GM23338 (cell line): Measurements from ENCODE around the gene CFAP97. TPM values are rescaled to one million over a fixed set of nuclear protein-coding genes. Genes with fewer than 3 reads are reported as not detected.
A peak's percentile ranks its signal among the peaks of the same experiment; 100 is the strongest.

Experiments
- ATAC-seq: fragments of 200-7000 bp; cut with Tn5 transposase; 3 replicates; pipeline ENCODE4 v1.9.1; 2020
- DNase-seq: peaks from one replicate; pipeline ENCODE4 v3.0.0-alpha.2; 2015; ENCODE audit warnings: low spot score
- H2AFZ ChIP-seq: fragments of 200-600 bp; sonication (generic); 2 replicates; pipeline ENCODE4 v1.8.0; 2016; ENCODE audit warnings: antibody characterized with exemption, mild to moderate bottlenecking, moderate library complexity
- H3F3A ChIP-seq: fragments of 200-600 bp; sonication (generic); replicated peaks from 2 replicates; pipeline ENCODE4 v1.8.0; 2017; ENCODE audit warnings: antibody characterized with exemption, mixed run types, low read depth
- H3K27ac ChIP-seq: fragments of 200-600 bp; sonication (generic); 2 replicates; pipeline ENCODE4 v1.6.1; 2016; ENCODE audit warnings: low read depth
- H3K27me3 ChIP-seq: fragments of 200-600 bp; sonication (generic); 2 replicates; pipeline ENCODE4 v1.8.0; 2016; ENCODE audit warnings: mild to moderate bottlenecking, mixed run types, moderate library complexity; ENCODE audit not compliant: insufficient read depth
- H3K36me3 ChIP-seq: fragments of 200-600 bp; sonication (generic); 2 replicates; pipeline ENCODE4 v1.8.0; 2016; ENCODE audit warnings: mild to moderate bottlenecking; ENCODE audit not compliant: insufficient read depth
- H3K4me1 ChIP-seq: fragments of 200-600 bp; sonication (generic); 2 replicates; pipeline ENCODE4 v1.8.0; 2016; ENCODE audit warnings: mild to moderate bottlenecking, moderate library complexity; ENCODE audit not compliant: insufficient read depth
- H3K4me2 ChIP-seq: fragments of 200-600 bp; sonication (generic); 2 replicates; pipeline ENCODE4 v1.7.1; 2017; ENCODE audit warnings: mixed run types
- H3K4me3 ChIP-seq: fragments of 200-600 bp; sonication (generic); 2 replicates; pipeline ENCODE4 v1.6.1; 2016; ENCODE audit warnings: mixed run types
- H3K79me2 ChIP-seq: fragments of 200-600 bp; sonication (generic); replicated peaks from 2 replicates; pipeline ENCODE4 v1.8.0; 2017; ENCODE audit warnings: mild to moderate bottlenecking; ENCODE audit not compliant: insufficient read depth
- H3K9me2 ChIP-seq: fragments of 200-600 bp; sonication (generic); 2 replicates; pipeline ENCODE4 v1.8.0; 2017; ENCODE audit not compliant: insufficient read depth
- H4K20me1 ChIP-seq: fragments of 200-600 bp; sonication (generic); replicated peaks from 2 replicates; pipeline ENCODE4 v1.8.0; 2017; ENCODE audit warnings: mild to moderate bottlenecking; ENCODE audit not compliant: insufficient read depth
- H3K27ac Mint-ChIP-seq: 2 replicates; pipeline ENCODE4 v1.8.0; 2020; ENCODE audit warnings: inconsistent platforms, mild to moderate bottlenecking, moderate library complexity, mixed read lengths
- H3K27me3 Mint-ChIP-seq: 3 replicates; pipeline ENCODE4 v1.8.0; 2022; ENCODE audit warnings: low read depth, mild to moderate bottlenecking, moderate library complexity, mixed read lengths, inconsistent platforms; ENCODE audit not compliant: insufficient read depth, poor library complexity
- H3K36me3 Mint-ChIP-seq: 3 replicates; pipeline ENCODE4 v1.8.0; 2021; ENCODE audit warnings: low read depth, mild to moderate bottlenecking, inconsistent platforms, moderate library complexity, mixed read lengths
- H3K4me1 Mint-ChIP-seq: 3 replicates; pipeline ENCODE4 v1.8.0; 2020; ENCODE audit warnings: mild to moderate bottlenecking, inconsistent platforms, mixed read lengths
- H3K4me3 Mint-ChIP-seq: 3 replicates; pipeline ENCODE4 v1.8.0; 2021; ENCODE audit warnings: moderate library complexity, mild to moderate bottlenecking, inconsistent platforms, mixed read lengths
- H3K9me3 Mint-ChIP-seq: 3 replicates; pipeline ENCODE4 v1.8.0; 2020; ENCODE audit warnings: moderate library complexity, mild to moderate bottlenecking, inconsistent platforms, mixed read lengths
- EZH2 ChIP-seq: fragments of 200-600 bp; sonication (generic); IDR thresholded peaks from one replicate; pipeline ENCODE4 v1.8.0; 2017; ENCODE audit warnings: antibody characterized with exemption, mild to moderate bottlenecking, low read depth; ENCODE audit not compliant: unreplicated experiment
- EZH2phosphoT487 ChIP-seq: fragments of 200-600 bp; sonication (generic); IDR thresholded peaks from one replicate; pipeline ENCODE4 v1.8.1; 2018; ENCODE audit warnings: antibody characterized with exemption; ENCODE audit not compliant: unreplicated experiment
- JUNB ChIP-seq: IDR thresholded peaks from one replicate; pipeline ENCODE4 v1.6.1; 2016; ENCODE audit warnings: antibody characterized with exemption; ENCODE audit not compliant: unreplicated experiment
- POLR2AphosphoS5 ChIP-seq: IDR thresholded peaks from 2 replicates; pipeline ENCODE4 v1.6.1; 2016; ENCODE audit warnings: antibody characterized with exemption, low read depth
- ZNF114 ChIP-seq: fragments of 250-450 bp; sonication (Bioruptor Pico); IDR thresholded peaks from 2 replicates; pipeline ENCODE4 v1.5.0; 2020; ENCODE audit warnings: mild to moderate bottlenecking, moderate library complexity
- polyA plus RNA-seq: library from polyadenylated mRNA; unstranded; fragments of >200 nt; fragmentation: Nextera tagmentation; extraction: Ambion mirVana; gene quantifications from 2 replicates; pipeline ENCODE4 v1.2.1, GENCODE V29; 2016
- total RNA-seq: library from RNA; depleted of rRNA; stranded (reverse); fragments of >200 nt; shearing (Covaris generic); gene quantifications from 2 replicates; pipeline ENCODE4 v1.2.3, GENCODE V29; 2014
- TF ChIP-seq, protein P1 (sequence below), 2 experiments: fragments of 200-600 bp in 1 of 2; sonication (generic) in 1 of 2; conservative IDR thresholded peaks; 2 replicates each; pipeline versions ENCODE4 v1.5.1 to v1.6.1; 2016 to 2017; ENCODE audit warnings: antibody characterized with exemption in 2 of 2, low read depth in 2 of 2, mild to moderate bottlenecking in 2 of 2, moderate library complexity in 1 of 2
- TF ChIP-seq, protein P2 (sequence below): fragments of 250-450 bp; sonication (Bioruptor Pico); IDR thresholded peaks from 2 replicates; pipeline ENCODE4 v1.5.0; 2020; ENCODE audit warnings: mild to moderate bottlenecking, moderate library complexity

CFAP97 gene
- total and polyA plus RNA-seq, 2 experiments from 2014 or later = 37.7 to 73.3 TPM

DNA sequence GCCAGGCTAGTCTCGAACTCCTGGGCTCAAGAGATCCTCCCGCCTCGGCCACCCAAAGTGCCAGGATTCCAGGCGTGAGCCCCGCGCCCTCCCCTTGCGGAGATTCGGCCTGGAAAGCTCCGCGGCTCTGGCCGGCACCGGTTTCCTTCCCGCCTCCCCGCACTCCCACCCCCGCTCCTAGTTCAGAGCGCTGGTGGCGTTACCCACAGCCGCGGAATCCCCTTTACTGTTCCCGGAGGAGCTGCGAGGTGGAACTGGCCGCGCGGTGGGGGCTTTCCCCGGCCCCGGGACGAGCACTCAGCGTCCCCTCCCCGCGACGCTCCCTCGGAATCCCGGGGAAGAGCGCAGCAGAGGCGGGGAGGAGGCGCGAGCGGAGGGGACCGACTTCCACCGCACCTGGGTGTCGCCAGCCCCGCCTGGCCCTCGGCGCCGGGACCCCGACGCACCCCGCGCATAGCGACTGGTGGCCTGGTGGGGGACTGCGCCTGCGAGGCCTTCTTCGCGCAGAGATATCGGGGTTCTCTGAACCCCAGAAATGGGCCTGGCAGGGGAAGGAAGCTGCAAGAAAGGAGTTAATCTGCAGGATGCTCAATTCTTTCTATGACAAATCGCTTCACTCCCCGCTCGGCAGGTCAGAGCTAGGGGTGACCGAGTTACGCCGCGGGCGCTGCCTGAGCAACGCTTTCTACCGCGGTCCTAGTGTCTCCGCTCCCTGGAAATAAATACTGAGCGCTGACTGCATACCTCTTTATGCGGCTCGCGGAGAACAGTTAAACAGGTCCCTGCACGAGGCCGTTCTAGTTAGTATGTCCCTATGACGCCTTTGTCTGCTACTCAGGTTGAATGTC is 75.3 kb downstream of the CFAP97 start:
- no peak for TF ChIP-seq JUNB
- TF ChIP-seq, protein P1, sequence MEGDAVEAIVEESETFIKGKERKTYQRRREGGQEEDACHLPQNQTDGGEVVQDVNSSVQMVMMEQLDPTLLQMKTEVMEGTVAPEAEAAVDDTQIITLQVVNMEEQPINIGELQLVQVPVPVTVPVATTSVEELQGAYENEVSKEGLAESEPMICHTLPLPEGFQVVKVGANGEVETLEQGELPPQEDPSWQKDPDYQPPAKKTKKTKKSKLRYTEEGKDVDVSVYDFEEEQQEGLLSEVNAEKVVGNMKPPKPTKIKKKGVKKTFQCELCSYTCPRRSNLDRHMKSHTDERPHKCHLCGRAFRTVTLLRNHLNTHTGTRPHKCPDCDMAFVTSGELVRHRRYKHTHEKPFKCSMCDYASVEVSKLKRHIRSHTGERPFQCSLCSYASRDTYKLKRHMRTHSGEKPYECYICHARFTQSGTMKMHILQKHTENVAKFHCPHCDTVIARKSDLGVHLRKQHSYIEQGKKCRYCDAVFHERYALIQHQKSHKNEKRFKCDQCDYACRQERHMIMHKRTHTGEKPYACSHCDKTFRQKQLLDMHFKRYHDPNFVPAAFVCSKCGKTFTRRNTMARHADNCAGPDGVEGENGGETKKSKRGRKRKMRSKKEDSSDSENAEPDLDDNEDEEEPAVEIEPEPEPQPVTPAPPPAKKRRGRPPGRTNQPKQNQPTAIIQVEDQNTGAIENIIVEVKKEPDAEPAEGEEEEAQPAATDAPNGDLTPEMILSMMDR (conservative IDR thresholded peaks at IDR 0.05; ENCODE audit: low read depth in 2 of 2) = peak in 1 of 2 experiments; percentile 21; a peak in 2 of 4 replicates
- TF ChIP-seq POLR2AphosphoS5 = peak; percentile 27; the same call in 1 of the 2 replicates
- 0 out of 2 replicates have a peak, but pooled peaks have one; percentile 34 for TF ChIP-seq ZNF114 (CRISPR knock-in tag)
- no peak for TF ChIP-seq EZH2phosphoT487
- no peaks in the 10 kb centered on the region for H3K4me1 ChIP-seq
- Mint-ChIP-seq H3K36me3 (peaks cover 8% of the 10 kb centered on the region), H3K27me3 (peaks cover 38% of the 10 kb centered on the region), H3K4me1 (peaks cover 9% of the 10 kb centered on the region), H3K4me3 (peak overlapping the region; percentile 74), H3K9me3 (peaks cover 15% of the 10 kb centered on the region), H3K27ac (no peak overlapping the region)
- H3F3A ChIP-seq = peaks cover 8% of the 10 kb centered on the region; the same call in 1 of the 2 replicates
- H3K79me2 ChIP-seq = no peaks in the 10 kb centered on the region
- DNase-seq (peak; percentile 76), ATAC-seq (peak; percentile 75)
- no peaks in the 10 kb centered on the region; the same call in 1 of the 2 replicates for H3K36me3 ChIP-seq
- H3K27ac ChIP-seq = no peak overlapping the region
- peaks cover 41% of the 10 kb centered on the region for H3K27me3 ChIP-seq
- no peaks in the 10 kb centered on the region for H3K9me2 ChIP-seq
- H2AFZ ChIP-seq = peak overlapping the region; percentile 93
- H3K4me3 ChIP-seq = peak overlapping the region; percentile 70
- H3K4me2 ChIP-seq = peak overlapping the region; percentile 87
- H4K20me1 ChIP-seq = no peaks in the 10 kb centered on the region

DNA sequence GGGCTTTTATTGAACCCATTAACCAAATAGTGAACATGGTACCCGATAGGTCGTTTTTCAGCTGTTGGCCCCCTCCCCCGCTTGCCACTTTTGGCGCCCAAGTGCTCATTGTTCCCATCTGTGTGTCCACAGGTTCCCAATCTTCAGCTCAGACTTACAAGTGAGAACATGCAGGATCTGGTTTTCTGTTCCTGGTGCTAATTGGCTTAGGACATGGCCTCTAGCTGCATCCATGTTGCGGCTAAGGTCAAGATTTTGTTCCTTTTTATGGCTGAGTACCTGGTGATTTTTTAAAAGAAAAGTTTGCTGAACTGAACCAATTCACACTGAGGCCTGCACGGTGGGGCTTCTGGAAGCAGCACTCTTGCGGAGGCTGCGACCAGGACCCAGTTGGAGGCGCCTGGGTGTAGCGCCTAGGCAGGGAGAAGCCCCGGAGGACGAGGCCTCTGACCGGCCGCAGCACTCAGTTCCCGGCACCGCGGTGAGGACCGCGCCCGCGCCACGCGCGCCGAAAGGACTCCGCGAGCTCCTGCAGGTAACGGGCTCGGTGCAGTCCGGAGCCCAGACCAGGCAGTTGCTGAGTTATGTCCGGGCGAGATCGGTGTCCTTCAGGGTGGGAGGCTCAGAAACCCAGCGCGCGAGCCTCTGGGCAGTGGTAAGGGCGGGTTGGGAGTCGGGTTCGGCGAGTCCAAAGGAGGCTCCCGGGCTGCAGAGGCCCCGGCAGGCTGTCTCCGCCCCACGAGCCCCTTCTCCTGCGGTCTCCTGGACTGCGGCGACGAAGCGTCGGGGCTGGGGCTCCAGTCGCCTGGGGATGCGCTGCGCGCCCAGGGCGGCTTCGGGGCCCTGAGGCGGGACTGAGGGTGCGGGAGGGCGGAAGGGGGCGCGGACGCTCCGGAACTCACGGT is 76.5 kb downstream of the CFAP97 start:
- H3K27me3 Mint-ChIP-seq = peaks cover 38% of the 10 kb centered on the region
- peak; percentile 65 for ATAC-seq
- peak; percentile 28 for TF ChIP-seq EZH2
- TF ChIP-seq, protein P2, sequence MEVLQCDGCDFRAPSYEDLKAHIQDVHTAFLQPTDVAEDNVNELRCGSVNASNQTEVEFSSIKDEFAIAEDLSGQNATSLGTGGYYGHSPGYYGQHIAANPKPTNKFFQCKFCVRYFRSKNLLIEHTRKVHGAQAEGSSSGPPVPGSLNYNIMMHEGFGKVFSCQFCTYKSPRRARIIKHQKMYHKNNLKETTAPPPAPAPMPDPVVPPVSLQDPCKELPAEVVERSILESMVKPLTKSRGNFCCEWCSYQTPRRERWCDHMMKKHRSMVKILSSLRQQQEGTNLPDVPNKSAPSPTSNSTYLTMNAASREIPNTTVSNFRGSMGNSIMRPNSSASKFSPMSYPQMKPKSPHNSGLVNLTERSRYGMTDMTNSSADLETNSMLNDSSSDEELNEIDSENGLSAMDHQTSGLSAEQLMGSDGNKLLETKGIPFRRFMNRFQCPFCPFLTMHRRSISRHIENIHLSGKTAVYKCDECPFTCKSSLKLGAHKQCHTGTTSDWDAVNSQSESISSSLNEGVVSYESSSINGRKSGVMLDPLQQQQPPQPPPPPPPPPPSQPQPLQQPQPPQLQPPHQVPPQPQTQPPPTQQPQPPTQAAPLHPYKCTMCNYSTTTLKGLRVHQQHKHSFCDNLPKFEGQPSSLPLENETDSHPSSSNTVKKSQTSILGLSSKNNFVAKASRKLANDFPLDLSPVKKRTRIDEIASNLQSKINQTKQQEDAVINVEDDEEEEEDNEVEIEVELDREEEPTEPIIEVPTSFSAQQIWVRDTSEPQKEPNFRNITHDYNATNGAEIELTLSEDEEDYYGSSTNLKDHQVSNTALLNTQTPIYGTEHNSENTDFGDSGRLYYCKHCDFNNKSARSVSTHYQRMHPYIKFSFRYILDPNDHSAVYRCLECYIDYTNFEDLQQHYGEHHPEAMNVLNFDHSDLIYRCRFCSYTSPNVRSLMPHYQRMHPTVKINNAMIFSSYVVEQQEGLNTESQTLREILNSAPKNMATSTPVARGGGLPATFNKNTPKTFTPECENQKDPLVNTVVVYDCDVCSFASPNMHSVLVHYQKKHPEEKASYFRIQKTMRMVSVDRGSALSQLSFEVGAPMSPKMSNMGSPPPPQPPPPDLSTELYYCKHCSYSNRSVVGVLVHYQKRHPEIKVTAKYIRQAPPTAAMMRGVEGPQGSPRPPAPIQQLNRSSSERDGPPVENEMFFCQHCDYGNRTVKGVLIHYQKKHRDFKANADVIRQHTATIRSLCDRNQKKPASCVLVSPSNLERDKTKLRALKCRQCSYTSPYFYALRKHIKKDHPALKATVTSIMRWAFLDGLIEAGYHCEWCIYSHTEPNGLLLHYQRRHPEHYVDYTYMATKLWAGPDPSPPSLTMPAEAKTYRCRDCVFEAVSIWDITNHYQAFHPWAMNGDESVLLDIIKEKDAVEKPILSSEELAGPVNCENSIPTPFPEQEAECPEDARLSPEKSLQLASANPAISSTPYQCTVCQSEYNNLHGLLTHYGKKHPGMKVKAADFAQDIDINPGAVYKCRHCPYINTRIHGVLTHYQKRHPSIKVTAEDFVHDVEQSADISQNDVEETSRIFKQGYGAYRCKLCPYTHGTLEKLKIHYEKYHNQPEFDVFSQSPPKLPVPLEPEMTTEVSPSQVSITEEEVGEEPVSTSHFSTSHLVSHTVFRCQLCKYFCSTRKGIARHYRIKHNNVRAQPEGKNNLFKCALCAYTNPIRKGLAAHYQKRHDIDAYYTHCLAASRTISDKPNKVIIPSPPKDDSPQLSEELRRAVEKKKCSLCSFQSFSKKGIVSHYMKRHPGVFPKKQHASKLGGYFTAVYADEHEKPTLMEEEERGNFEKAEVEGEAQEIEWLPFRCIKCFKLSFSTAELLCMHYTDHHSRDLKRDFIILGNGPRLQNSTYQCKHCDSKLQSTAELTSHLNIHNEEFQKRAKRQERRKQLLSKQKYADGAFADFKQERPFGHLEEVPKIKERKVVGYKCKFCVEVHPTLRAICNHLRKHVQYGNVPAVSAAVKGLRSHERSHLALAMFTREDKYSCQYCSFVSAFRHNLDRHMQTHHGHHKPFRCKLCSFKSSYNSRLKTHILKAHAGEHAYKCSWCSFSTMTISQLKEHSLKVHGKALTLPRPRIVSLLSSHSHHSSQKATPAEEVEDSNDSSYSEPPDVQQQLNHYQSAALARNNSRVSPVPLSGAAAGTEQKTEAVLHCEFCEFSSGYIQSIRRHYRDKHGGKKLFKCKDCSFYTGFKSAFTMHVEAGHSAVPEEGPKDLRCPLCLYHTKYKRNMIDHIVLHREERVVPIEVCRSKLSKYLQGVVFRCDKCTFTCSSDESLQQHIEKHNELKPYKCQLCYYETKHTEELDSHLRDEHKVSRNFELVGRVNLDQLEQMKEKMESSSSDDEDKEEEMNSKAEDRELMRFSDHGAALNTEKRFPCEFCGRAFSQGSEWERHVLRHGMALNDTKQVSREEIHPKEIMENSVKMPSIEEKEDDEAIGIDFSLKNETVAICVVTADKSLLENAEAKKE = no peak
- TF ChIP-seq, protein P1 (conservative IDR thresholded peaks at IDR 0.05; ENCODE audit: low read depth in 2 of 2) = no peak

More for the DNA sequence above, 76.5 kb downstream of the CFAP97 start:
- Histone ChIP-seq H3K27me3 (peaks cover 41% of the 10 kb centered on the region), H3F3A (peaks cover 8% of the 10 kb centered on the region; the same call in 1 of the 2 replicates), H3K9me2 (no peaks in the 10 kb centered on the region), H4K20me1 (no peaks in the 10 kb centered on the region), H3K79me2 (no peaks in the 10 kb centered on the region), H2AFZ (peak overlapping the region; percentile 97), H3K36me3 (no peaks in the 10 kb centered on the region; the same call in 1 of the 2 replicates), H3K4me3 (peak overlapping the region; percentile 70), H3K4me2 (peak overlapping the region; percentile 87), H3K27ac (no peak overlapping the region), H3K4me1 (no peaks in the 10 kb centered on the region)
- Mint-ChIP-seq H3K36me3 (peaks cover 8% of the 10 kb centered on the region), H3K27ac (no peak overlapping the region), H3K4me3 (peak overlapping the region; percentile 74), H3K4me1 (peaks cover 9% of the 10 kb centered on the region), H3K9me3 (peaks cover 15% of the 10 kb centered on the region)
- peak; percentile 58 for DNase-seq
